ENCODE data around the gene PBXIP1. TPM values are rescaled to one million over a fixed set of nuclear protein-coding genes. Genes with fewer than 3 reads are reported as not detected.

PBXIP1 gene
- total RNA-seq, 1 experiment from 2014 or later = 26.5 TPM

DNA sequence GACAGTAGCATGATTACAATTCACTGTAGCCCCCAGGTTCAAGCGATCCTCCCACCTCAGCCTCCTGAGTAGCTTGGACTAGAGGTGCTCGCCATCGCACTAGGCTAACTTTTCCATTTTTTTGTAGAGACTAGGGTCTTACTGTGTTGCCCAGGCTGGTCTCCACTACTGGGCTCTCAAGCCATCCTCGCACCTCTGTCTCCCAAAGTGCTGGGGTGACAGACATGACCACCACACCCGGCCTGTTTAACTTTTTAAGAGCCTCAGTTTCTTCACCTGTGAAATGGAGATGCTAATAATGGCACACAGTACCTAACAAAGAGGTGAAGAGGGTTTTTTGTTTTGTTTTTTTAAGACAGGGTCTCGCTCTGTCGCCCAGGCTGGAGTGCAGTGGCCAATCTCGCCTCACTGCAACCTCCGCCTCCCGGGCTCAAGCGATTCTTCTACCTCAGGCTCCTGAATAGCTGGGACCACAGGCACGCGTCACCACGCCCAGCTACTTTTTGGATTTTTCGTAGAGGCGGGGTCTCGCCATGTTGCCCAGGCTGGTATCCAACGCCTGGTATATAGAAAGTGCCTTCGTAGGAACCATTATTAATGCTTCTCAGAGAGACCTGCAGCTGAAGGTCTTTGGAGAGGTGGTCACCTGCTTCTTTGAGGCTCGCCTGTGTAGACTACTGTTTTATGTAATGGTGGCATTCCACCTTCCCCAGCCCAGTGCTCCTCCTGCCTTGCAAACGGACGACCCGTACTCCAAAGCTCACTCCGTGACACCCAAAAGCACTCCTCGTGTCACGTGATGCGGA lies 19.9 kb downstream of the PBXIP1 start:
- TF ChIP-seq, protein P1, sequence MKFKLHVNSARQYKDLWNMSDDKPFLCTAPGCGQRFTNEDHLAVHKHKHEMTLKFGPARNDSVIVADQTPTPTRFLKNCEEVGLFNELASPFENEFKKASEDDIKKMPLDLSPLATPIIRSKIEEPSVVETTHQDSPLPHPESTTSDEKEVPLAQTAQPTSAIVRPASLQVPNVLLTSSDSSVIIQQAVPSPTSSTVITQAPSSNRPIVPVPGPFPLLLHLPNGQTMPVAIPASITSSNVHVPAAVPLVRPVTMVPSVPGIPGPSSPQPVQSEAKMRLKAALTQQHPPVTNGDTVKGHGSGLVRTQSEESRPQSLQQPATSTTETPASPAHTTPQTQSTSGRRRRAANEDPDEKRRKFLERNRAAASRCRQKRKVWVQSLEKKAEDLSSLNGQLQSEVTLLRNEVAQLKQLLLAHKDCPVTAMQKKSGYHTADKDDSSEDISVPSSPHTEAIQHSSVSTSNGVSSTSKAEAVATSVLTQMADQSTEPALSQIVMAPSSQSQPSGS (CRISPR knock-in tag; IDR thresholded peaks at IDR 0.05; ENCODE audit: borderline replicate concordance, low read depth) = 0 out of 2 replicates have a peak, but pooled peaks have one; percentile 66
- TF ChIP-seq GTF2I (CRISPR knock-in tag; conservative IDR thresholded peaks at IDR 0.05) (no peak), ZBTB43 (CRISPR knock-in tag; IDR thresholded peaks at IDR 0.05) (peak; percentile 93; the same call in 1 of the 2 replicates), NFYB (CRISPR knock-in tag; conservative IDR thresholded peaks at IDR 0.05; ENCODE audit: low read depth) (0 out of 2 replicates have a peak, but pooled peaks have one; percentile 39), FOXJ3 (CRISPR knock-in tag; IDR thresholded peaks at IDR 0.05; ENCODE audit: borderline replicate concordance) (no peak), ZBTB21 (CRISPR knock-in tag; IDR thresholded peaks at IDR 0.05; ENCODE audit: borderline replicate concordance) (no peak), ZNF121 (CRISPR knock-in tag; IDR thresholded peaks at IDR 0.05) (peak; percentile 41)
- H3K4me3 Mint-ChIP-seq = peak overlapping the region; percentile 92
- no peak for ATAC-seq
- H3K27me3 Mint-ChIP-seq (ENCODE audit: low read depth) = peaks cover 3% of the 10 kb centered on the region; the same call in 1 of the 2 replicates
- H3K9me3 Mint-ChIP-seq = no peaks in the 10 kb centered on the region
- no peak for DNase-seq (ENCODE audit: low spot score)
- CTCF ChIA-PET = interaction anchor here (0.5 to 1.8 kb wide), 30 partner anchors 9 to 456 kb away, joined by 3 to 14 read pairs (median 4); partner anchors contain the start of genes FLAD1, KCNN3, KRTCAP2 and PYGO2
- H3K27ac Mint-ChIP-seq = peak overlapping the region; percentile 99
- no peaks in the 10 kb centered on the region; the same call in 1 of the 2 replicates for H3K36me3 Mint-ChIP-seq
- POLR2A ChIA-PET = interaction anchor here (0.8 to 2.6 kb wide), 9 partner anchors 8 to 154 kb away, joined by 3 to 18 read pairs (median 3); partner anchors contain the start of genes FLAD1, PBXIP1 and SHC1
- peaks cover 22% of the 10 kb centered on the region for H3K4me1 Mint-ChIP-seq

DNA sequence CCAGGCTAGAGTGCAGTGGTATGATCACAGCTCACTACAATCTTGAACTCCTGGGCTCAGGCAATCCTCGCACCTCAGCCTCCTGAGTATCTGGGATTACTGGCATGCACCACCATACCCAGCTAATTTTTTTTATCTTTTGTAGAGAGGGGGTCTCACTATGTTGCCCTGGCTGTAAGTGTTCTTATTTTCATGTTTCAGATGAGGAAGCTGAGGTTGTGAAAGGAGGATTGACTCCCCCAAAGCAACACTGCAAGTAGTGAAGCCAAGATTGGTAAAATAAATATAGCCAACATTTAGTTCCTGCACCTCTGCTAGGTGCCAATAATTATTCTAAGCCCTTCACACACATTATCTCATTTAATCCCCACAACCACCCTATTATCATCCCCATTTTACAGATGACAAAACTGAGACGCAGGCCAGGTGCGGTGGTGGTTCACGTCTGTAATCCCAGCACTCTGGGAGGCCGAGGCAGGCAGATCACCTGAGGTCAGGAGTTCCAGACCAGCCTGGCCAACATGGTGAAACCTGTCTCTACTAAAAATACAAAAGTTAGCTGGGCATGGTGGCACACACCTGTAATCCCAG lies 21.4 kb downstream of the PBXIP1 start:
- Mint-ChIP-seq H3K9me3 (no peaks in the 10 kb centered on the region), H3K4me3 (no peak overlapping the region), H3K27me3 (ENCODE audit: low read depth) (peaks cover 3% of the 10 kb centered on the region; the same call in 1 of the 2 replicates), H3K27ac (no peak overlapping the region), H3K36me3 (no peaks in the 10 kb centered on the region; the same call in 1 of the 2 replicates), H3K4me1 (peaks cover 12% of the 10 kb centered on the region)
- TF ChIP-seq RELA (CRISPR knock-in tag; IDR thresholded peaks at IDR 0.05; ENCODE audit: borderline replicate concordance) (no peak), ELF4 (CRISPR knock-in tag; IDR thresholded peaks at IDR 0.05; ENCODE audit: low read depth) (no peak), GRHL2 (CRISPR knock-in tag; IDR thresholded peaks at IDR 0.05; ENCODE audit: insufficient replicate concordance, severe bottlenecking) (no peak), CDX4 (CRISPR knock-in tag; IDR thresholded peaks at IDR 0.05; ENCODE audit: borderline replicate concordance) (no peak)
- POLR2A ChIA-PET = no interaction called here
- ATAC-seq = no peak
- no peak for DNase-seq (ENCODE audit: low spot score)
- CTCF ChIA-PET = interaction anchor here (1.5 kb wide), 1 partner anchor 127 kb away, joined by 3 read pairs; no protein-coding TSS in a partner anchor

DNA sequence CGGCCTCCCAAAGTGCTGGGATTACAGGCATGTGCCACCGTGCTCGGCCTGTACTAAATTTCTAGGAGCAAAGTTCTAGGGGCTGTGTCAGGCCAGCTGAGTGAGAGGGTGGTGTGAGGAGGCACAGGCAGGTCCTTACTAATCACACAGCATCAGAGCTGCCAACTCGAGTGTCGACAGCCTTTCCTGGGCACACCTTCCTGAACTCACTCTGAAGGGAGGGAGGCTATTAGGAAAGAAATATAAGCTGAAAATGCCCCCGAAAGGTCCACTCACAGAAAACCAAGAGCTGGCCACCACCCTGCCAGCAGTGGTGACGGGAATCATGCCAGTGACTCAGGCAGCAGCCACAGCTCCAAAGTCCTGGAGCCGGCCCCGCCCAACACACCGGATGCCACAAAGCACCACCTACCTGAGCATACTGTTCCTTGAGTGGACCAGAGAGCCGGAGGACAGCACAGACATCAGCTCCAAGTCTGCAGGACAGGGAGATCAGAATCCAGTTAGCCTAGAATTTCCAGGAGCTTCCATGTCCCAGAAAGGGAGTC lies 23.9 kb downstream of the PBXIP1 start:
- DNase-seq (ENCODE audit: low spot score) = no peak
- TF ChIP-seq ZNF219 (CRISPR knock-in tag; IDR thresholded peaks at IDR 0.05; ENCODE audit: borderline replicate concordance) = no peak
- TF ChIP-seq CREB1 (CRISPR knock-in tag; IDR thresholded peaks at IDR 0.05) = no peak
- peak; percentile 29 for TF ChIP-seq GABPB1 (CRISPR knock-in tag; IDR thresholded peaks at IDR 0.05)
- Mint-ChIP-seq H3K27me3 (ENCODE audit: low read depth) (peaks cover 3% of the 10 kb centered on the region; the same call in 1 of the 2 replicates), H3K36me3 (peaks cover 8% of the 10 kb centered on the region), H3K27ac (no peak overlapping the region), H3K9me3 (no peaks in the 10 kb centered on the region), H3K4me3 (no peak overlapping the region), H3K4me1 (peaks cover 4% of the 10 kb centered on the region)
- POLR2A ChIA-PET = interaction anchor here (0.5 kb wide), 1 partner anchor 15 kb away, joined by 7 read pairs; no protein-coding TSS in a partner anchor
- CTCF ChIA-PET = interaction anchor here (0.8 to 1.6 kb wide), 3 partner anchors 12 to 385 kb away, joined by 3 to 5 read pairs (median 3); partner anchors contain the start of gene PBXIP1
- ATAC-seq = no peak

All from WTC11 (cell line).